Left hindlimb (tissue), 1 donor: ENCODE results near the gene ANKRD40CL.
A peak's percentile ranks its signal among the peaks of the same experiment; 100 is the strongest.
"Not testable (repeated sequence)": the region's sequence is repeated elsewhere in the genome, so short reads cannot be mapped to it uniquely, and the experiment has no call there.

Experiments used
- DNase-seq: peaks from one replicate; pipeline ENCODE4 v3.0.0-alpha.2; 2018

The ANKRD40CL gene

DNA sequence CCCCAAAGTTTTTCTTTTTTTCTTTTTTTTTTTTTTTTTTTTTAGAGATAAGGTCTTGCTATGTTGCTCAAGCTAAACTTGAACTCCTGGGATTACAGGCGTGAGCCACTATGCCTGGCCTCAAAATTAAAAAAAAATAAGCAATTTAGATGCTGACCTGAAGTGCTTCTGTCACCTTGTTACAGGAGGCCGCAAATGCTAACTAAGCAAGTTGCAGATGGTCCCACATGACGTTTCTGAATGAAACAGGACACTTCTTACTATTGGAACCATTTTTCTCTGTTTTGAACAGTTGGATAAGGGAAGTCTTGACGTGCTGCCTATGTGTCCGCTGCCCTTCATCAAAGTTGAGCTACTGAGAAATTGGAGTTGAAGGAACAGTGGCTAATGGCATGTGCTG lies 8.8 kb downstream of the ANKRD40CL start:
- DNase-seq: no peak

DNA sequence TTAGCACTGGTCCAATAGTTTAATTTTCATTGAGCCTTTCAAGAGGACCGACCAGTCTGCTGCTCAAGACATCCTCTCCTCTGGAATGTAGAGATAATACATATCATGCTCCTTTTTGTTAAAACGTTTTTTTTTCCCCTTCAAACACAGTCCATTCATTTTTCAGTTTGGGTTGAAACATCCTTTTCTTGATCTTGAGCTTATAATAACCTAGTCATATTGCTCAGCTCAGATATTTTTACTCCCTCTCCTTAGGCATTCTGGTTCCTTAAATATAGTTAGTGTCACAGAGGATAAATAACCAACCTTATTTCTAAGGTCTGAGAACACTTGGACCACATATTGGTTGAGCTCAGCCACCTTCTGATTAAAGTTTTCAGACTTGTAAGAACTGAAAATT lies 12.8 kb downstream of the ANKRD40CL start:
- DNase-seq: no peak

DNA sequence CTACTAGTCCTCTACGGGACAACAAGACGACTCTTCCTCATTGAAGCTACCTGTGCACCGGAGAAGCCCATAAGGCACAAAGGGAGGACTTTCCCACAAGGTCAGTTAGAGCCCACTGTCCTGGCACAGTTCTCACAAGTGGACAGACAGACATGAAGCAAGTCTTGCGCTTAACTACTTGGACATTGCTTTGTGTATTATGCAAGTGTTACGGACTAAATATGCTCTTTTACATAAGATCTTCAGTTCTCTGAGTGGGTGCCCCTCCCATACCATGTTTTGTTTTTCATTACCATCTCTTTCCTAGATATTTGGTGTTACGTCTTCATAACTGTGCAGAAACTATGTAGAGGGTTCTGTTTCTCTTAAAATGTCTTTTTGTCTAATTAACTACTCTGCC lies 18.1 kb downstream of the ANKRD40CL start:
- DNase-seq: no peak

DNA sequence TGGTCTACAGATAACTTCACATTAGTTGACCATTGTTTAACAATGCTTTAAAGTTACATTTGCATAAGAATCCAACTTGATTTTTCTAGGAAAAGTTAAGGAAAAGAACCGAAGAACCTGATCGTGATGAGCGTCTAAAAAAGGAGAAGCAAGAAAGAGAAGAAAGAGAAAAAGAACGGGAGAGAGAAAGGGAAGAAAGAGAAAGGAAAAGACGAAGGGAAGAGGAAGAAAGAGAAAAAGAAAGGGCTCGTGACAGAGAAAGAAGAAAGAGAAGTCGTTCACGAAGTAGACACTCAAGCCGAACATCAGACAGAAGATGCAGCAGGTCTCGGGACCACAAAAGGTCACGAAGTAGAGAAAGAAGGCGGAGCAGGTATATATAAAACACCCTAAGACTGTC lies 21.7 kb downstream of the ANKRD40CL start:
- no peak for DNase-seq

DNA sequence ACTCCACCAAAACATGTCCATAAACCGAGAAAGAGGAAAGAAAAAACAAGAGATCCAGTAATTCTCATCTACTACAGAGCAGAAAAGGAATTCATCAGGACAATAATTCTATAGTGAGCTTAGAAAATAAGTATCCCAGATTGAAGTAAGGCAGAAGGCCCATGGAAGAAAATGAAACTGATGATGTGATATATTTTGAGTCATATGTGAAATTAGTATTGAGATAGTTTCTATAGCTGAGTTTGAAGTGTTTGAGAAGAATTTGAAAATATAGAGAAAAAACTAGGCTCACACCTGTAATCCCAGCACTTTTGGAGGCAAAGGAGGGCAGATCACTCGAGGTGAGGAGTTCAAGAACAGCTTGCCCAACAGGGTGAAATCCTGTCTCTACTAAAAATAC lies 28.2 kb downstream of the ANKRD40CL start:
- no peak for DNase-seq

DNA sequence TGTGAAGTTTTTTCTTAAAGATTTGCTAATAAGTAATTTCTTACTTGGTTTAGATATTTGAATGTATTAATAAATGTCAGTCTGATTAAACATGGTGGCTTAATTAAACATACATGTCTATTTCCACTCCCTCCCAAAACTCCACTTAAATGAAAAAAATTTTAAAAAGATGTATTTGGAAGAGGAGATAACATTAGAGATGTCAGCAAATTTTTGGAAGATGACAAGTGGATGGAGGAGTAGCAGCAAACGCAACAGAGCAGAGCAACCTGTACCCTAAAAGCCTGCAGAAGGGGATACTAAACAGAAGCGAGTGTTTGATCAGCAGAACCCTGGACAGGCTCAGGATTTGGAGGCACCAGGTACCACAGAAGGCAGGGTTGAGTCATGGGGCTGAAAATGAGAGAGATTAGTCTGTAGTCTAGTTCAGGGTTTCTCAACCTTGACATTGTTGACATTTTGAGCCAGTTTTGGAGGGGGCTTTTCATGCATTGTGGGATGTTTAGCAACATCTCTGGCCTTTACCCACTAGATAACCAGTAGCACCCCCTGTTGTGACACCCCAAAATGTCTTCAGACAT lies 30.1 kb downstream of the ANKRD40CL start:
- DNase-seq: no peak

DNA sequence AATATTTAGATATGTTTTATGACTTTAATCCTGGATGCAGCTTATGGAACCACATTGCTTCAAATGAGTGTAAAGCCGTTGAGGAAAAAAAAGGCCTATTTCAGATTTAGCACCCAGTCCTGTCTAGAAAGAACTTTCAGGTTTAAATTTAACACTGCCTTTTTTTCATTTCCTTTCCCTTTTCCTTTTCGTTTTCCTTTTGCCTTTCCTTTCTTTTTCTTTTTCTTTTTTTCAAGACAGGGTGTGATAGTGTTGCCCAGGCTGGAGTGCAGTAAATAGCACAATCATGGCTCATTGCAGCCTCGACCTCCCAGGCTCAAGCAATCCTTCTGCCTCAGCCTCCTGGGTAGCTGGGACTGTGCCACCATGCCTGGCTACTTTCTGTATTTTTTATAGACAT lies 32.0 kb downstream of the ANKRD40CL start:
- DNase-seq: no peak

DNA sequence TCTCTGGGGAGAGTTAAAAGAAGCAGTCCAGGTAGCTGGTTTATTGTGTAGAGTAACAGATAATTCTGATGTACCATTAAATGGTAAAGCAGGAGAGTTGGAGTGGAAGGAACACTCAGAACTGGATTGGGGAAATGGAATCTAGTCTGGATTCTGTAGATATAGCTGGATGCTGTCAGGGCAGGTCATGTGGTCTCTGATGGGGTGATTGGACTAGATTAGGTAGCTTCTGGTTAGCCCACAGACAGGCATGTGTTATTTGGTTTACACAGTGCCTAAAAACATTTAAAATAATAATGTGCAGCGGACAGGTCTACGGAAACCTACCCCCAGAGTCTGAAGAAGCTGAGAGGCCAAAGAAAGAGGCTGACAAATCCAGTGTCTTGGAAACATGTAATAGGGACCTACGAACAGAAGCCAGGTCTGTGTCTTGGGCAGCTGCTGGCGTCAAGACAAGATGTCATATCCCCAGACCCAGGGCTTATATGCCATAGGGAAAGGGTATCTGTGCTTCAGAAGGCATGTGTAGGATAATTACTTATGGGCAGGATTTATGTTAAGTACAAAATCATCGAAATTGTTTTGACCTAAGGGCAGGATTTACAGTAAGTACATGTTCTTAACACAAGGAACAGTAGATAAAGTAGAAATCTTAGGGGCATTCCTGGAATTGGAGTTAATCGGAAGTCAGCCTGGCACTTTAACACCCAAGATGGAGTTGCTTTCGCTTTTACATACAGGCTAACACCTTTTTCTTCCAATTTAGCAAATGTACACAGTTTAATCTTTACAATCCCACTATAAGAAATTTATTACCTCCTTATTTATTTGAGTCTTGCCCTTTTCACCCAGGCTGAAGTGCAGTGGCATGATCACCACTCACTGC lies 35.5 kb downstream of the ANKRD40CL start:
- DNase-seq: no peak

DNA sequence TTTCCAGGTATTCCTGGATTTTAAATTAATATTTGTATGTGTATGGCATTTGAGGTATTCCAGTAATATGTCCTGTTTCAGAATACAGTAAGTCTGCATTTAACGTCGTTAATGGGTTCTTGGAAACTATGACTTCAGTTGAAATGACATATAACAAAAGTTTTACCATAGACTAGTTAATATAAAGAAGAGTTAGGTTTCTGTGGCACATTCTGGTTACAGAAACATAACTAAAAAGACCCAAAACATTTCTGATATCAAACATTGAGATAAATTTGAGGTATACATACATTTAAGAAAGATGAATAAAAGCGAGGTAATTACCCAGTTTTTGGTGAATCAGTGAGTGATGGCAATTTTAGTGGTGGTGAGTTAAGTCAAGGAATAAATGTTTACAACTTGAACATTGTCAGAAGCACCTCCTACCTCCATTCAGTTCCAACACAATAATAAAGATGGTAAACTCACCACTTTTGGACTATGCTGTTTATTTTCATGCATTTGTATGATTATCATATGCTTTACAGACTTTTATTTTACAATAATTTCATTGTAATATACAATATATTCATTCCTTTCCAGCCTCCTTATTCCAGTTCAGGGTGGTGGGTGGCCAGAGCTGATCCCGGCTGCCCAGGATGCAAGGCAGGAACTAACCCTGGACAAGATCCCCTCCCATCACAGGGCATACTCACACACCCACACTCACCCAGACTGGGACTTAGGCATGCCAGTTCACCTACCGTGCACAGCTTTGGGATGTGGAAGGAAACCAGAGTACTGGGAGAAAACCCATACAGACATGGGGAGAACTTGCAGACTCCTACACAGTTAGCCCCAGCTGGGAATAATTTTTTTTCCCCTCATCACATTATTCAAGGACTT lies 38.2 kb downstream of the ANKRD40CL start:
- no peak for DNase-seq

DNA sequence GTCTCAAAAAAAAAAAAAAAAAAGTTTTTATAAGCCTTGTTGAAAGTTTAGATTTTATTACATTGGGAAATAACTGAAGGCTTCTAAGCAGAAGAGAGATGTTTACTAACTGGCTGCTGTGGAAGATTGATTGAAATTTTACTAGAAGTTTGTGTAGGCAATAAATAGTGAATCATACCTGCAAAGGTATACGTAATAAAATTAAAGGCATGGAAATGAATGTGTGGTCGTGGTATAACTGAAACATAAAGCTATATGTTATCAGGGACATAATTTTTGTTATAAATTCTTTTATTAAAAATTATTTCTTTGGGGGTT lies 39.2 kb downstream of the ANKRD40CL start:
- no peak for DNase-seq

DNA sequence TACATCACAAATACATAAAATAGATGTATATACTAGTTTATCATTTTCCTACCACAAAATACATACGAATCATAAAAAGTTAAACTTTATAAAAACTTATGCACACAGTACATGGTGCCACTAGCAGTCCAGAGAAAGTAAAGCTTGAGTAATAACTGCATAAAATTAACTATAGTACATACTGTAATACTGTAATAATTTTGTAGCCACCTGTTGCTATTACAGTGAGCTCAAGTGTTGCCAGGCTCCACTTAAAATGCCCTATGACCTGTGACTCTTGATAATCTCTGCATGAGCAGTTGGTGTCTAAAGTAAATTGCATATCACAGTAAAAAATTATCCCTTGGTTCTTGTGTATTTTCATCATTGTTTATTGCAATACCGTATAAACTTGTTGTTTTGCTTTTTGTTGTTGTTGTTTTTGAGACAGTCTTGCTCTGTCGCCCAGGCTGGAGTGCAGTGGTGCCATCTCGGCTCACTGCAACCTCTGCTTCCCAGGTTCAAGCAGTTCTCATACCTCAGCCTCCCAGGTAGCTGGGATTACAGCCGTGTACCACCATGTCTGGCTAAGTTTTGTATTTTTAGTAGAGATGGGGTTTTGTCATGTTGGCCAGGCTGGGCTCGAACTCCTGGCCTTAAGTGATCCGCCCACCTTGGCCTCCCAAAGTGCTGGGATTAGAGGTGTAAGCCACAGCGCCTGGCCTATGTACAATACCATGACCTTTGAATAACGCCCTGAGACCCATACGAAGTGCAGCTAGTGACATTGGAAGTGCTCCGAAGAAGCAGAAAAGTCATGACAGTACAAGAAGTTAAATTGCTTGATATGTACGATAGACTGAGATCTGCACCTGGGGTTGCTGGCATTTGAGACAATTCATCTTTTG lies 41.3 kb downstream of the ANKRD40CL start:
- DNase-seq: no peak

DNA sequence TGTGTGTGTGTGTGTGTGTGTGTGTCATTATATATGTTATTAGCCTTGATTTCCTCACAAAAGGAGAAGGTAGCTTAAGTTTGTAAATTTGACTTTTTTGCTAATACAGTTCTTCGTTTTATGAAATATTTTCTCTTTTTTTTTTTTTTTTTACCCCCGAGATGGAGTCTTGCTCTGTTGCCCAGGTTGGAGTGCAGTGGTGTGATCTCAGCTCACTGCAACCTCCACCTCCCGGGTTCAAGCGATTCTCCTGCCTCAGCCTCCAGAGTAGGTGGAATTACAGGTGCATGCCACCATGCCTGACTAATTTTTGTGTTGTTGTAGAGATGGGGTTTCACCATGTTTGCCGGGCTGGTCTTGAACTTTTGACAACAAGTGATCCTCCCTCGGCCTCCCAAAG lies 42.7 kb downstream of the ANKRD40CL start:
- DNase-seq: not testable (repeated sequence)

DNA sequence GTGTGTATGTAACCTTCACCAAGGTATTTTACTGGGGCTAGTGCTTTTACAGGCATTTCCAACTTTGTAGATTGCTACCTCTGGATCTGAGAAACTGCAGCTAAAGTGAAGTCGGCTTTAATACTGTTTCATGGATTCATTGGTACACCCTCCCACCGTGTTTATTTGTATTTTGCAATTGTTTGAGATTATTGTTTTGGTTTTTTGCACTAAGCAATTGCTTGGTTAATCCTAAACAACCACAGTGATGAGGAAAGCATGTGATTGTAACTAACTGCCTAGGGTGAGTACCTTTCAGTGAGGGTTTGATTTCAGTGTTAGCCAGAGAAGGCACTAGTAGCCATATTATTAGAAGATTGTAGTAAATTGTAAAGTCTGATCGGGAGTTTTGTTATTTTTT lies 44.6 kb downstream of the ANKRD40CL start:
- DNase-seq: no peak

DNA sequence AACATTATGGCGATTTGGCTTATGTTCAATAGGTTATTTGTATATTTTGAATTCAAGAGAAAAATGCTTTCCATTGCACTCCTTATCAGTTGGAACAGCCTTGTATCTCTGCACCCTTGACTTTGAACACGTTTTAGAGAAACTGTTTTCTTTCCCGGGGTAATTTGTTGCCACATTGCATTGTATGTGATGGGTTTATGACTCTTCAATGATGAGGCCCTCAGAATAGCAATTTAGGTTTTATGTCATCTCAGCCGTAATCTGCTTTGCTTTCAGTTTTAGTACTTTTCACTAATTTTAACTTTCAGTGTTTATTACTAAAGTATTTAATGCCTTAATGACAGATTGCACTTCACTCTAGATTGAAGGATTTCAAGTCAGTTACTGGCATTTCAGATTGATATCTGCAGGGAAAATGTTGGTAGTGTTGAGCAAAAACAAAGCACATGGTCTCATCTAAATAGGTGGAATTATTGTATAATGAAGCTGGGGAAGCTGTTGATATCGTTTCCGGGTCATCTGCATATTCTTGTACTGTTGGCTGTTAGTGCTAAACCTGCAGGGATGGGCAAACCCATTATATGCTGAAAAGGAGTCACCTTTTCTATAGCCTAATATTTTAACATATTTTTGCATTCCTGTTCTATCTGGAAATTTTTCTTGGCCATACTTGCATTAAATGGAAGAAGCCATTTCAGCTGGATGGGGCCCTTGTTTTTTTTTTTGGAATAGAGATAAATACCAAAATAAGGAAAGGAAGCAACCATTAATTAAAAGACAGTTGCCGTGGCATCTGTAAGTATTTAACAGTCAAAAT lies 45.9 kb downstream of the ANKRD40CL start:
- DNase-seq: no peak

DNA sequence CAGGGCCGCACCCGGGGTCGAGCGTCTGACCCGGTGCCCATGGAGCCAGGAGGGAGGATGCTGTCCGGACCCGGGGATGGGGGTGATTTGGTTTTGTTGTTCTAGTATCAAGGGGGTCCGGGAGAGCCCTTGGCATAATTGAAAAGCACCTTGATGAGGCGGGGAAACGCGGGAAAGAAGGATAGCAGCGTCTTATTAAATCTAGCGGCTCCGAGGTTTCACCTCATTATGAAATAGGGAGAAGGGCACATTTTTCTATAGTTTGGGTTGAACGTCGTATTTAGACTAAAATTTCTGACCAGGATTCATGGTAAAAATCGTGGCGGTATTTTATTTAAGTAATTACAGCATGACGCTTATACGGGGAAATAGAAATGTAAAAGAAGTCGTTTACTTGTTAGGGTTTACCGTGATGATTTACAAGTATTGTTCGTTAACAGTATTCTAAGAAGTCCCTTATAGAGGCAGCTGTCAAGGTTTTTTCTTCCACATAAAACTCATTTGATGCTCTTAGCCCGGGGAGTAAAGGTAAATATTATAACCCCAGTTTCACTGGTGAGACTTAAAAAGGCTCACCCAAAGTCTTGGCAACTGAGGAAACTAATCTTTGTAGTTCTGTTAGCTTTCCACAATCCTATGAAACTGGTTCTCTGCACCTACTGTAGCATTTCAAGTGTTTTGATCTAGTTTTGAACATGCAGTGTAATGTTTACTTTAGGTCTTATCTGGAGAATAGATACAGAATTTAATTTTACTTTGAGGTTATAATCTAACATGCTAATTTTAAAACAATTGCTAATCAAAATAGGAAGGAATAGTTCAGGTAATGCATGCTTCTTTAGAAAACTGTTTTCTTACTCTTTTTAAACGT lies 47.2 kb downstream of the ANKRD40CL start:
- no peak for DNase-seq

DNA sequence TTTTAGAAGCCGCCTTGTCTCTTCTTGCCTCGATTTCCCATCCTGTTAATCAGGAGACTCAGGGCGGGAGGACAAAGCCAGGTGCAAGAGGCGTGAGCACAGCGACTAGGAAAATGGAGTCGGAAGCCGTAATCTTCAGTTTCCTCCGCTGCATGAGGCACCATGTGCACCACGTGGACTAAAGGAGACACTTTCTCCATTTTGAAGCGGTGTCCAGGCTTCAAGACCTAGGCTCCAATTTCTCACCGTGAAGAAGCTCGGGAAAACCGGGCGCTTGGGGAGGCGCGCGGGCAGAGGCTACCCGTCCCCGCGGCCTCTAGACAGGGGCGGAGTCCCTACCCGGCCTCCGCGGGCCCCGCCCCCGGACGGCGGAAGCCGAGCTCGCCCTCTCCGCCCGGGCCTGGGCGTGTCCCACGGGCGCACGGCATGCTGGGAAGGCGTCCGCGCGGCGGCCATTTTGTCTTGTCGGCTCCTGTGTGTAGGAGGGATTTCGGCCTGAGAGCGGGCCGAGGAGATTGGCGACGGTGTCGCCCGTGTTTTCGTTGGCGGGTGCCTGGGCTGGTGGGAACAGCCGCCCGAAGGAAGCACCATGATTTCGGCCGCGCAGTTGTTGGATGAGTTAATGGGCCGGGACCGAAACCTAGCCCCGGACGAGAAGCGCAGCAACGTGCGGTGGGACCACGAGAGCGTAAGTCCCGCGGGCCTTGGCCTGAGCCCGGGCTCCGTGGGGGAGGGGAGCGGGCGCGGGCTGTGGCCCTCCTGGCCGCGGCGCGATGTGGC lies 48.0 kb downstream of the ANKRD40CL start, which contains the start of gene LUC7L3:
LUC7L3 (plus strand) TSS at position 460 of the 780 bp plus-strand sequence; CDS start at position 590, 130 bp downstream.
- peak; percentile 97 for DNase-seq

DNA sequence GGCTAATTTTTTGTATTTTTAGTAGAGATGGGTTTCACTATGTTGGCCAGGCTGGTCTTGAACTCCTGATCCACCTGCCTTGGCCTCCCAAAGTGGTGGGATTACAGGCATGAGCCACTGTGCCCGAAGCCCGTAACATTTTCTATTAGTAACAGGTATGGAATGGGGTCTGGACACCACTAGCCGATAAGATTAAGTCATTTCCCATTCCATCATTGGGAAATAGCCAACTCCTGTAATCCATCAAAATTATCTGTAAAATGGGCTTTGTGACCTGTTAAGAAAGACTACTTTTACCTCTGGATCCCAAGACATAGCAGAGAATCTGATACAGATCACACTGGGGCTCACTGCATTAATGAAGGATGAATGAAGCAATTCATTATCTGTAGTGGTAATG lies 51.8 kb downstream of the ANKRD40CL start:
- no peak for DNase-seq

DNA sequence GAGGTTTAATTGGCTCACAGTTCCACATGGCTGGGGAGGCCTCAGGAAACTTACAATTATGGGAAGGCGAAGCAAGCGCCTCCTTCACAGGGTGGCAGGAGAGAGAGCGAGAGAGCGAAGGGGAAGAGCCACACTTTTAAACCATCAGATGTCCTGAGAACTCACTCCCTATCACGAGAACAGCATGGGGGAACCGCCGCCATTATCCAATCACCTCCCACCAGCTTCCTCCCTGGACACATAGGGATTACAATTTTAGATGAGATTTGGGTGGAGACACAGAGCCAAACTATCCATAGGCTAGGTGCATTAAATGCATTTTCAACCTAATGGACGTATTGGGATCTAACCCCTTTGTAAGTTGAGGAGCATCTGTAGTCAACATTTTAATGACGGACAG lies 54.7 kb downstream of the ANKRD40CL start:
- DNase-seq: no peak
